Mucosa of stomach (tissue), 1 donor: ENCODE measurements around the gene PSME2.
"Not testable (repeated sequence)": the region's sequence is repeated elsewhere in the genome, so short reads cannot be mapped to it uniquely, and the experiment has no call there.

ENCODE experiments used
- H3K27me3 ChIP-seq: one replicate; pipeline ENCODE4 v1.7.0; 2013; ENCODE audit warnings: mild to moderate bottlenecking, low read length; ENCODE audit not compliant: control insufficient read depth, insufficient read depth
- H3K36me3 ChIP-seq: one replicate; pipeline ENCODE4 v1.7.0; 2013; ENCODE audit warnings: low read length; ENCODE audit not compliant: control insufficient read depth, insufficient read depth
- H3K4me1 ChIP-seq: one replicate; pipeline ENCODE4 v1.7.0; 2013; ENCODE audit warnings: mild to moderate bottlenecking, low read length; ENCODE audit not compliant: control insufficient read depth, insufficient read depth
- H3K4me3 ChIP-seq: one replicate; pipeline ENCODE4 v1.7.0; 2013; ENCODE audit warnings: low read length
- H3K9ac ChIP-seq: one replicate; pipeline ENCODE4 v1.7.0; 2013; ENCODE audit warnings: mild to moderate bottlenecking, low read length, moderate library complexity
- H3K9me3 ChIP-seq: one replicate; pipeline ENCODE4 v1.7.0; 2013; ENCODE audit warnings: mild to moderate bottlenecking, low read length, moderate library complexity; ENCODE audit not compliant: control insufficient read depth
- donor health status: Pancreatic carcinoma.

Gene PSME2

GRCh38 chr14:24113379-24113800 lies 33.0 kb downstream of the PSME2 start:
- Histone ChIP-seq H3K9me3 (no peaks in the 10 kb centered on the region), H3K9ac (peak overlapping the region; percentile 90), H3K4me1 (peaks cover 27% of the 10 kb centered on the region), H3K4me3 (peak overlapping the region; percentile 86), H3K36me3 (no peaks in the 10 kb centered on the region), H3K27me3 (no peaks in the 10 kb centered on the region)

GRCh38 chr14:24110523-24110922 lies 35.9 kb downstream of the PSME2 start:
- Histone ChIP-seq H3K4me3 (no peak overlapping the region), H3K9me3 (no peaks in the 10 kb centered on the region), H3K9ac (no peak overlapping the region), H3K36me3 (no peaks in the 10 kb centered on the region), H3K4me1 (peaks cover 11% of the 10 kb centered on the region), H3K27me3 (no peaks in the 10 kb centered on the region)

GRCh38 chr14:24110060-24110459 lies 36.4 kb downstream of the PSME2 start:
- no peak overlapping the region for H3K4me3 ChIP-seq
- H3K27me3 ChIP-seq, result no peaks in the 10 kb centered on the region
- H3K4me1 ChIP-seq, result peaks cover 11% of the 10 kb centered on the region
- no peak overlapping the region for H3K9ac ChIP-seq
- H3K36me3 ChIP-seq, result no peaks in the 10 kb centered on the region
- no peaks in the 10 kb centered on the region for H3K9me3 ChIP-seq

GRCh38 chr14:24108336-24108874 lies 38.0 kb downstream of the PSME2 start:
- no peaks in the 10 kb centered on the region for H3K9me3 ChIP-seq
- no peaks in the 10 kb centered on the region for H3K36me3 ChIP-seq
- H3K9ac ChIP-seq, result no peak overlapping the region
- H3K4me1 ChIP-seq, result peaks cover 7% of the 10 kb centered on the region
- H3K4me3 ChIP-seq, result no peak overlapping the region
- H3K27me3 ChIP-seq, result no peaks in the 10 kb centered on the region

GRCh38 chr14:24106672-24107271 lies 39.6 kb downstream of the PSME2 start:
- H3K27me3 ChIP-seq, result no peaks in the 10 kb centered on the region
- no peaks in the 10 kb centered on the region for H3K36me3 ChIP-seq
- H3K4me1 ChIP-seq, result peaks cover 5% of the 10 kb centered on the region
- no peak overlapping the region for H3K9ac ChIP-seq
- H3K9me3 ChIP-seq, result no peaks in the 10 kb centered on the region
- H3K4me3 ChIP-seq, result no peak overlapping the region

GRCh38 chr14:24105609-24106239 lies 40.7 kb downstream of the PSME2 start:
- H3K4me3 ChIP-seq, H3K4me1 ChIP-seq, H3K9me3 ChIP-seq, H3K27me3 ChIP-seq, H3K9ac ChIP-seq, H3K36me3 ChIP-seq: not testable (repeated sequence)

GRCh38 chr14:24103451-24103850 lies 43.0 kb downstream of the PSME2 start:
- Histone ChIP-seq H3K9me3 (no peaks in the 10 kb centered on the region), H3K27me3 (no peaks in the 10 kb centered on the region), H3K36me3 (peaks cover 4% of the 10 kb centered on the region), H3K4me3 (no peak overlapping the region), H3K4me1 (peaks cover 6% of the 10 kb centered on the region), H3K9ac (no peak overlapping the region)

GRCh38 chr14:24102357-24103048 lies 43.9 kb downstream of the PSME2 start:
- peaks cover 9% of the 10 kb centered on the region for H3K36me3 ChIP-seq
- peaks cover 6% of the 10 kb centered on the region for H3K4me1 ChIP-seq
- H3K9me3 ChIP-seq, result no peaks in the 10 kb centered on the region
- H3K27me3 ChIP-seq, result no peaks in the 10 kb centered on the region
- H3K9ac ChIP-seq, result no peak overlapping the region
- no peak overlapping the region for H3K4me3 ChIP-seq

- H3K9ac ChIP-seq, result no peak overlapping the region
- H3K4me3 ChIP-seq, result no peak overlapping the region
- no peaks in the 10 kb centered on the region for H3K9me3 ChIP-seq
- H3K36me3 ChIP-seq, result peaks cover 9% of the 10 kb centered on the region
- peaks cover 6% of the 10 kb centered on the region for H3K4me1 ChIP-seq
- H3K27me3 ChIP-seq, result no peaks in the 10 kb centered on the region
These were observed 45.4 kb downstream of the PSME2 start for GRCh38 chr14:24100982-24101494.

GRCh38 chr14:24100197-24100981 lies 46.0 kb downstream of the PSME2 start:
- no peaks in the 10 kb centered on the region for H3K9me3 ChIP-seq
- H3K4me1 ChIP-seq, result peaks cover 10% of the 10 kb centered on the region
- H3K4me3 ChIP-seq, result no peak overlapping the region
- H3K27me3 ChIP-seq, result no peaks in the 10 kb centered on the region
- no peak overlapping the region for H3K9ac ChIP-seq
- H3K36me3 ChIP-seq, result peaks cover 9% of the 10 kb centered on the region

GRCh38 chr14:24098927-24099813 lies 47.2 kb downstream of the PSME2 start:
- Histone ChIP-seq H3K4me1 (peaks cover 15% of the 10 kb centered on the region), H3K9me3 (no peaks in the 10 kb centered on the region), H3K36me3 (peaks cover 9% of the 10 kb centered on the region), H3K9ac (no peak overlapping the region), H3K4me3 (no peak overlapping the region), H3K27me3 (no peaks in the 10 kb centered on the region)
